Body of pancreas (tissue), 4 donors: ENCODE results near the gene LDHD. TPM values are rescaled to one million over a fixed set of nuclear protein-coding genes. Genes with fewer than 3 reads are reported as not detected.
"Not testable (repeated sequence)": the region's sequence is repeated elsewhere in the genome, so short reads cannot be mapped to it uniquely, and the experiment has no call there.

ENCODE experiments used
- ATAC-seq: fragments of 150-250 bp; one replicate; pipeline ENCODE4 v1.9.1; 2016
- DNase-seq, 4 donors: peaks; one replicate each; pipeline ENCODE4 v3.0.0-alpha.2; 2019
- H3K27ac ChIP-seq, 4 donors: fragments of 200-600 bp; sonication (generic); 1 replicate in 3 of 4; 2 replicates in 1 of 4; pipeline versions ENCODE4 v1.5.1 to v1.6.1; 2016 to 2019; ENCODE audit warnings: mild to moderate bottlenecking in 1 of 4, mixed read lengths in 1 of 4, moderate library complexity in 1 of 4
- H3K27me3 ChIP-seq, 2 donors: fragments of 200-600 bp; sonication (generic); one replicate each; pipeline ENCODE4 v1.6.0; 2016; ENCODE audit warnings: mild to moderate bottlenecking in 1 of 2
- H3K36me3 ChIP-seq, 2 donors: fragments of 200-600 bp; sonication (generic); replicated peaks in 1 of 2; 2 replicates each; pipeline ENCODE4 v1.5.1; 2016; ENCODE audit warnings: low read depth in 2 of 2; ENCODE audit not compliant: insufficient read depth in 1 of 2
- H3K4me1 ChIP-seq: fragments of 200-600 bp; sonication (generic); one replicate; pipeline ENCODE4 v1.6.0; 2016
- H3K4me3 ChIP-seq, 2 donors: fragments of 200-600 bp; sonication (generic); 1 replicate in 1 of 2; 2 replicates in 1 of 2; pipeline ENCODE4 v1.5.1; 2016 to 2019
- H3K9me3 ChIP-seq, 3 donors: fragments of 200-600 bp; sonication (generic); 1 replicate in 2 of 3; 2 replicates in 1 of 3; pipeline ENCODE4 v1.5.1; 2016
- POLR2A ChIP-seq, 3 donors: fragments of 450-650 bp; IDR thresholded peaks; one replicate each; pipeline ENCODE4 v1.6.1; 2016; ENCODE audit warnings: antibody characterized with exemption in 3 of 3, mild to moderate bottlenecking in 2 of 3
- WGBS, 2 donors: methylation state at CpG; one replicate each; pipeline ENCODE4 v1.1.5; 2017; 5-methylcytosine and 5-hydroxymethylcytosine counted together
- intact Hi-C: fragments of 100-400 bp; cut with DNase I; formaldehyde crosslinking; loops from one replicate; pipeline ENCODE4 v1.15.1; 2023
- total RNA-seq, 2 donors: library from RNA; depleted of rRNA; stranded (reverse); fragments of >200 nt; gene quantifications; one replicate each; pipeline ENCODE4 v1.1.0, GENCODE V29; 2016
- TF ChIP-seq, protein P1 (sequence below), 7 experiments: fragments of 450-650 bp in 4 of 7; fragments of 200-600 bp in 3 of 7; sonication (generic) in 3 of 7; IDR thresholded peaks; one replicate each; pipeline ENCODE4 v1.5.1; 2016 to 2019; ENCODE audit warnings: antibody characterized with exemption in 7 of 7

The LDHD gene
- total RNA-seq, 2 donors from 2014 or later: 27.7 to 28.3 TPM

DNA sequence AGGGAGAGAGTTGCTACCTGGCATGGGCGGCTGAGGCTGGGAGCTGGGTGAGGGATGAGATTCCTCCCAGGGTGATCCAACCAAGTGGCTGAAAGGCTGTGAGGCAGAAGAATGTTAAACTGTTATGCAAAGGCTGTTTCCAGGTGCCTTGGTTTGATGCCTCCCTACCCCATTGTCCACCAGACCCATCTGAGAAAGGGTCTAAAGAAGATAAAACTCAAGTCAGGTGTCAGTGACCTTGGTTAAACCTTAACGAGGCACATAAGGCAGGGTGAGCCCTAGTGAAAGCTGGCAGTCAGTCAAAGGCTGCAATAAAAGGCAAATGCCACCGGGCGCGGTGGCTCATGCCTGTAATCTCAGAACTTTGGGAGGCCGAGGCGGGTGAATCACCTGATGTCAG is 23.8 kb downstream of the LDHD start:
- TF ChIP-seq POLR2A (IDR thresholded peaks at IDR 0.05): no peak
- TF ChIP-seq, protein P1, sequence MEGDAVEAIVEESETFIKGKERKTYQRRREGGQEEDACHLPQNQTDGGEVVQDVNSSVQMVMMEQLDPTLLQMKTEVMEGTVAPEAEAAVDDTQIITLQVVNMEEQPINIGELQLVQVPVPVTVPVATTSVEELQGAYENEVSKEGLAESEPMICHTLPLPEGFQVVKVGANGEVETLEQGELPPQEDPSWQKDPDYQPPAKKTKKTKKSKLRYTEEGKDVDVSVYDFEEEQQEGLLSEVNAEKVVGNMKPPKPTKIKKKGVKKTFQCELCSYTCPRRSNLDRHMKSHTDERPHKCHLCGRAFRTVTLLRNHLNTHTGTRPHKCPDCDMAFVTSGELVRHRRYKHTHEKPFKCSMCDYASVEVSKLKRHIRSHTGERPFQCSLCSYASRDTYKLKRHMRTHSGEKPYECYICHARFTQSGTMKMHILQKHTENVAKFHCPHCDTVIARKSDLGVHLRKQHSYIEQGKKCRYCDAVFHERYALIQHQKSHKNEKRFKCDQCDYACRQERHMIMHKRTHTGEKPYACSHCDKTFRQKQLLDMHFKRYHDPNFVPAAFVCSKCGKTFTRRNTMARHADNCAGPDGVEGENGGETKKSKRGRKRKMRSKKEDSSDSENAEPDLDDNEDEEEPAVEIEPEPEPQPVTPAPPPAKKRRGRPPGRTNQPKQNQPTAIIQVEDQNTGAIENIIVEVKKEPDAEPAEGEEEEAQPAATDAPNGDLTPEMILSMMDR (IDR thresholded peaks at IDR 0.05): no peak
- Histone ChIP-seq H3K36me3 (no peaks in the 10 kb centered on the region), H3K27me3 (no peaks in the 10 kb centered on the region), H3K4me3 (no peak overlapping the region), H3K9me3 (no peaks in the 10 kb centered on the region), H3K27ac (peak overlapping the region in 3 of 4 donors; percentile 11 to 49 (median 21)), H3K4me1 (peaks cover 34% of the 10 kb centered on the region)
- no peak for ATAC-seq
- DNase-seq: peak in 3 of 4 donors; percentile 48 to 53 (median 49)
- intact Hi-C loops: no loop called here
- 26 to 40% methylated on average over 7 of the region's 7 CpGs for WGBS, 2 donors

DNA sequence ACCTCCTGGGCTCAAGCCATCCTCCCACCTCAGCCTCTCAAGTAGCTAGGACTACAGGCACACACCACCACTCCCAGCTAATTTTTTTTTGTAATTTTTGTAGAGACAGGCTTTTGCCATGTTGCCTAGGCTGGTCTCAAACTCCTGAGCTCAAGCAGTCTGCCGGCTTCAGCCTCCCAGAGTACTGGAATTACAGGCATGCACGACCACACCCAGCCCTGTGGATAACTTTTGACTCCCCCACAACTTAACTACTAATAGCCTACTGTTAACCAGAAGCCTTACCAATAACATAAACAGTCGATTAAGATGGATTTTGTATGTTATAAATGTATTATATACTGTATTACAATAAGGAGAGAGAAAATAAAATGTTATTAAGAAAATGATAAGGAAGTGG is 25.0 kb downstream of the LDHD start:
- H3K4me3 ChIP-seq, H3K27ac ChIP-seq, ATAC-seq, DNase-seq, H3K9me3 ChIP-seq, H3K27me3 ChIP-seq, intact Hi-C loops, H3K36me3 ChIP-seq: not testable (repeated sequence)
- 75 to 76% methylated on average over 3 of the region's 3 CpGs for WGBS, 2 donors
- peaks cover 23% of the 10 kb centered on the region for H3K4me1 ChIP-seq

DNA sequence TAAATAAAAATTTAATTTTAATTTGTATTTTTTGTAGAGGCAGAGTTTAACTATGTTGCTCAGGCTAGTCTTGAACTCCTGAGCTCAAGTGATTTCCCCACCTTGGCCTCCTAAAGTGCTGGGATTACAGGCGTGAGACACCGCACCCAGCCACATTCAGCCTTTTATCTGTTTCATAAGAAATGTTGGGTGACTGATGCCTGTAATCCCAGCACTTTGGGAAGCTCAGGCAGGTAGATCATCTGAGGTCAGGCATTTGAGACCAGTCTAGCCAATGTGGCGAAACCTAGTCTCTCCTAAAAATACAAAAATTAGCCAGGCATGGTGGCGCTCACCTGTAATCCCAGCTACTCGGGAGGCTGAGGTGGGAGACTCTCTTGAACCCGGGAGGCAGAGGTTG is 25.7 kb downstream of the LDHD start:
- intact Hi-C loops, H3K36me3 ChIP-seq, H3K4me3 ChIP-seq, H3K27ac ChIP-seq, DNase-seq, H3K27me3 ChIP-seq, H3K9me3 ChIP-seq, ATAC-seq: not testable (repeated sequence)
- peaks cover 15% of the 10 kb centered on the region for H3K4me1 ChIP-seq
- WGBS, 2 donors: 92 to 96% methylated on average over 6 of the region's 6 CpGs

DNA sequence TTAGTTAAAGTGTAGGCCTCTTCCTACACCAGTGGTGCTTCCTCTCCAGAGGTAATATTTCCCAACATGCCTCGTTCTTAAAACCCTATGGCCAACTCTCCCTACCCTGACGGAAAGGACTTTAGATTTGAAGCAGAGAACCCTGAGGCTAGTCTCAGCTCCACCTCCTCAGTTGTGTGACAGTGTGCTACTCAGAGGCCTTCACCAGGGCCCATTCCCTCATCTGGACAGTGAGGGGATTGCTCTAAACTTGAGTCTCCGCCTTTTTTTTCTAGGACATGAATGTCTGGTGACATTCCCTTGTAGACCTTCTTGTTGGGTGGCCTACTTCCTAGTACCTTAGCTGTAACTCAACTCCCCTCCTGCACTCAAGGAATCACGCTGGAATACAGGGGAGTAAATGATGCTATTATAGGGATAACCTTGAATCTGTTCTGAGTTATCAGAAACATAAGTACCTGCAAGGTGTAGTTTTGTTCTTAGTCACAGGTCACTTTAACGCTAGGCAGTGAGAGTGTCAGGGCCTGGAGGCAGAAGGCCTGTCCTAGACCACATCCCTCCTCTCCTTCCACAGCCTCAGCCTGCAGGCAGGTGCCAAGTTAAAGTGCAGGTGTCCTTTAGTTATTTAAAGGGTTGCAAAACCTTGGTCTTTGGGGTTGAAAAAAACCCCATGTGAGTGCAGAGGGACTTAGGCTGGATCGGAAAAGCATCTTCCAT is 26.9 kb downstream of the LDHD start:
- no peak for DNase-seq
- no peak for ATAC-seq
- no peak overlapping the region for H3K4me3 ChIP-seq
- intact Hi-C loops: no loop called here
- TF ChIP-seq, protein P1 (IDR thresholded peaks at IDR 0.05): no peak
- TF ChIP-seq POLR2A (IDR thresholded peaks at IDR 0.05): no peak
- no peaks in the 10 kb centered on the region for H3K9me3 ChIP-seq
- H3K27ac ChIP-seq: no peak overlapping the region
- 69 to 98% methylated on average over 6 of the region's 6 CpGs for WGBS, 2 donors
- no peaks in the 10 kb centered on the region for H3K27me3 ChIP-seq
- H3K4me1 ChIP-seq: peaks cover 14% of the 10 kb centered on the region
- H3K36me3 ChIP-seq: no peaks in the 10 kb centered on the region

DNA sequence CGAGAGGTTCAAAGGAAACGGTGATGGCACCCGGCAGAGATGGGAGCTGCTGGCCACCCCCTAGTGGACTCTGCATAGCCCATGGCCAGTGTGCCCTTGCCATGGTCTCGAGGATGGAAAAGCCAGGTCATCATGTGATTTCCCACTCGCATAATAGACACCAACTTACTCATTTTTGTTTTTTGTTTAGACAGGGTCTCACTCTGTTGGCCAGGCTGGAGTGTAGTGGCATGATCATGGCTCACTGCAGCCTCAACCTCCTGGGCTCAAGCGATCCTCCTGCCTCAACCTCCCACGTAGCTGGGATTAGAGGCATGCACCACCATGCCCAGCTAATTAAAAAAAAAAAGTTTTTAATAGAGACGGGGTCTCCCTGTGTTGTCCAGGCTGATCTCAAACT is 27.6 kb downstream of the LDHD start:
- H3K27me3 ChIP-seq: no peaks in the 10 kb centered on the region
- H3K36me3 ChIP-seq: no peaks in the 10 kb centered on the region
- DNase-seq (no peak), ATAC-seq (no peak)
- H3K9me3 ChIP-seq: no peaks in the 10 kb centered on the region
- TF ChIP-seq, protein P1 (IDR thresholded peaks at IDR 0.05): no peak
- no peak for TF ChIP-seq POLR2A (IDR thresholded peaks at IDR 0.05)
- no peak overlapping the region for H3K27ac ChIP-seq
- peaks cover 14% of the 10 kb centered on the region for H3K4me1 ChIP-seq
- no peak overlapping the region for H3K4me3 ChIP-seq
- intact Hi-C loops: no loop called here
- WGBS, 2 donors: 92 to 96% methylated on average over 8 of the region's 8 CpGs

DNA sequence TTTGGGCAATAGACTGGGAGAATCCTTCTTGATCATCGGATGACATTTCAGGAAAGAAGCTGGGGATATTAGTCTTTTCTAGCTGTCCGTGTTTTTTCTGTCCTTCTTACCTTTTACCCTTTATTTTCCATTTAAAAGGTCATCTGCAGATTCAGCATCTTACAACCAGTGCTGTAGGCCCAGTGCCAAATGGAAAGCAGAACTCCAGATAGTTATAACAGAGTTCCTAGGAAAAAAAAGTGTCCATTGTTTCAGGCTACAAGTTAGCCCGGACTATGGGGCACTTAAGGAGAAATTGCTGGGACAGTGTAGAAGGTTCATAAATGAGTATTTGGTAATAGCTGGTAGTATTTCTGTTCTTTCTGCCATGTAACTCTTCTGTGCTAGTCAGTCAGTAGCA is 28.4 kb downstream of the LDHD start:
- H3K4me1 ChIP-seq: peaks cover 8% of the 10 kb centered on the region
- no peak for DNase-seq
- 51 to 73% methylated on average over 3 of the region's 3 CpGs for WGBS, 2 donors

More for the DNA sequence above, 28.4 kb downstream of the LDHD start:
- Histone ChIP-seq H3K27ac (no peak overlapping the region), H3K4me3 (no peak overlapping the region), H3K36me3 (no peaks in the 10 kb centered on the region), H3K9me3 (no peaks in the 10 kb centered on the region), H3K27me3 (no peaks in the 10 kb centered on the region)
- intact Hi-C loops: no loop called here
- TF ChIP-seq, protein P1 (IDR thresholded peaks at IDR 0.05): no peak
- TF ChIP-seq POLR2A (IDR thresholded peaks at IDR 0.05): no peak
- ATAC-seq: no peak
